NCI-H748 (cell line): ENCODE measurements around the gene BRF1.

Source experiments
- DNase-seq: peaks from one replicate; lab custom pipeline; 2025; ENCODE audit not compliant: unreplicated experiment; lab: John Stamatoyannopoulos, UW

The BRF1 gene

GRCh38 chr14:105212541-105213300, 88.1 kb downstream of the BRF1 start:
- DNase-seq: no peak

- no peak for DNase-seq
Observed at GRCh38 chr14:105211758-105212089, 89.1 kb downstream of the BRF1 start.

GRCh38 chr14:105211086-105211757, 89.6 kb downstream of the BRF1 start:
- DNase-seq: no peak

- no peak for DNase-seq
Observed at GRCh38 chr14:105210266-105211025, 90.4 kb downstream of the BRF1 start.

- DNase-seq: no peak
Observed at GRCh38 chr14:105209646-105210045, 91.2 kb downstream of the BRF1 start.

- no peak for DNase-seq
Observed at GRCh38 chr14:105209091-105209490, 91.7 kb downstream of the BRF1 start.

- no peak for DNase-seq
Observed at GRCh38 chr14:105208738-105209075, 92.1 kb downstream of the BRF1 start.

- DNase-seq: no peak
Observed at GRCh38 chr14:105207996-105208737, 92.6 kb downstream of the BRF1 start.

- DNase-seq: no peak
Observed at GRCh38 chr14:105207460-105207901, 93.3 kb downstream of the BRF1 start.

- DNase-seq: no peak
Observed at GRCh38 chr14:105206873-105207272, 93.9 kb downstream of the BRF1 start.

GRCh38 chr14:105205673-105206208, 95.1 kb downstream of the BRF1 start:
- no peak for DNase-seq

- no peak for DNase-seq
Observed at GRCh38 chr14:105204931-105205672, 95.7 kb downstream of the BRF1 start.

GRCh38 chr14:105204206-105204930, 96.4 kb downstream of the BRF1 start:
- no peak for DNase-seq

GRCh38 chr14:105203701-105204100, 97.1 kb downstream of the BRF1 start:
- no peak for DNase-seq

- peak; percentile 69 for DNase-seq
Observed at GRCh38 chr14:105203057-105203531, 97.7 kb downstream of the BRF1 start.

GRCh38 chr14:105201925-105202513, 98.8 kb downstream of the BRF1 start:
- DNase-seq: no peak

- peak; percentile 23 for DNase-seq
Observed at GRCh38 chr14:105201156-105201924, 99.5 kb downstream of the BRF1 start.

GRCh38 chr14:105200641-105201040, 100.2 kb downstream of the BRF1 start:
- no peak for DNase-seq
